ENCODE data around the gene GAN. TPM values are rescaled to one million over a fixed set of nuclear protein-coding genes. Genes with fewer than 3 reads are reported as not detected.

The GAN gene
- total RNA-seq, 1 experiment from 2014 or later = 22.0 TPM

DNA sequence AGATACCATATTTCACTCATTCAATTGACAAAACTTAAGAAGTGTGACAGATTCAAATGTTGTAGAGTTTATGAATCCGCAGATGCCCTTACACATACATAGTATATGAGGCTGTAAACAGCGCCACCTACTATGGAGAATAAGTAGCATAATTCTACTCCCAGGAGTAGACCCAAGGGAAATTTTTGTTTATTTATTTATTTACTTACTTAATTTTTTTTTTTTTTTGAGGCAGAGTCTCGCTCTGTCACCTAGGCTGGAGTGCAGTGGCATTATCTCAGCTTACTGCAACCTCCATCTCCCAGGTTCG is 35.5 kb downstream of the GAN start:
- BruUV-seq (replicated peaks) = no TSS peak
- CTCF ChIA-PET = interaction anchor here (0.7 kb wide), 1 partner anchor 320 kb away, joined by 3 read pairs; no protein-coding TSS in a partner anchor
- Mint-ChIP-seq H3K36me3 (ENCODE audit: insufficient read depth, unreplicated experiment) (peaks cover 4% of the 10 kb centered on the region), H3K9me3 (ENCODE audit: low read depth, unreplicated experiment) (peaks cover 9% of the 10 kb centered on the region), H3K4me1 (ENCODE audit: low read depth, unreplicated experiment) (no peaks in the 10 kb centered on the region), H3K27ac (ENCODE audit: unreplicated experiment) (no peak overlapping the region), H3K27me3 (ENCODE audit: unreplicated experiment) (no peaks in the 10 kb centered on the region), H3K4me3 (ENCODE audit: low read depth, unreplicated experiment) (no peak overlapping the region)
- TF ChIP-seq, protein P1, sequence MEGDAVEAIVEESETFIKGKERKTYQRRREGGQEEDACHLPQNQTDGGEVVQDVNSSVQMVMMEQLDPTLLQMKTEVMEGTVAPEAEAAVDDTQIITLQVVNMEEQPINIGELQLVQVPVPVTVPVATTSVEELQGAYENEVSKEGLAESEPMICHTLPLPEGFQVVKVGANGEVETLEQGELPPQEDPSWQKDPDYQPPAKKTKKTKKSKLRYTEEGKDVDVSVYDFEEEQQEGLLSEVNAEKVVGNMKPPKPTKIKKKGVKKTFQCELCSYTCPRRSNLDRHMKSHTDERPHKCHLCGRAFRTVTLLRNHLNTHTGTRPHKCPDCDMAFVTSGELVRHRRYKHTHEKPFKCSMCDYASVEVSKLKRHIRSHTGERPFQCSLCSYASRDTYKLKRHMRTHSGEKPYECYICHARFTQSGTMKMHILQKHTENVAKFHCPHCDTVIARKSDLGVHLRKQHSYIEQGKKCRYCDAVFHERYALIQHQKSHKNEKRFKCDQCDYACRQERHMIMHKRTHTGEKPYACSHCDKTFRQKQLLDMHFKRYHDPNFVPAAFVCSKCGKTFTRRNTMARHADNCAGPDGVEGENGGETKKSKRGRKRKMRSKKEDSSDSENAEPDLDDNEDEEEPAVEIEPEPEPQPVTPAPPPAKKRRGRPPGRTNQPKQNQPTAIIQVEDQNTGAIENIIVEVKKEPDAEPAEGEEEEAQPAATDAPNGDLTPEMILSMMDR (IDR thresholded peaks at IDR 0.05; ENCODE audit: unreplicated experiment) = no peak
- intact Hi-C loops (cut with micrococcal nuclease; ENCODE audit: unreplicated experiment) = no loop called here
- DNase-seq = no peak

DNA sequence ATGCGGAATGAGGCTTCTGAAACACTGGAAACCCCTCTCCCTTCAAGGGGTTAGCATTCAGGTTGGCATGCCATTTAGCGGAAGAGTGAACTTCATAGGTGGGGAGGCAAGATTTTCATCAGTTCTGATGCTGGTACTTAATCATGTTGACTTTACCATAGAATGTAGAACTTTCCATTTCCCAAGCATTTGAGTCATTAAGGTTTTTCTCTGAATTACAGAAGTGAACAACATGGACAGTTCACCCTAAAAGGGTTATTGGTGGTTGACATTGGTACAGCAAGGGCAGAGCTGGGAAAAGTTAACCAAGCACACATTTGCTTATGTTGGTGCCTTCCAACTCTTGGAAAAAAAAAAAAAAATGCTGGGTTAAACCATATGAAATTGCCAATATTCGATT is 39.1 kb downstream of the GAN start:
- Mint-ChIP-seq H3K4me3 (ENCODE audit: low read depth, unreplicated experiment) (no peak overlapping the region), H3K4me1 (ENCODE audit: low read depth, unreplicated experiment) (no peaks in the 10 kb centered on the region), H3K27me3 (ENCODE audit: unreplicated experiment) (no peaks in the 10 kb centered on the region), H3K27ac (ENCODE audit: unreplicated experiment) (no peak overlapping the region), H3K9me3 (ENCODE audit: low read depth, unreplicated experiment) (peaks cover 3% of the 10 kb centered on the region), H3K36me3 (ENCODE audit: insufficient read depth, unreplicated experiment) (peaks cover 6% of the 10 kb centered on the region)
- intact Hi-C loops (cut with micrococcal nuclease; ENCODE audit: unreplicated experiment) = no loop called here
- BruUV-seq (replicated peaks) = no TSS peak
- TF ChIP-seq, protein P1 (IDR thresholded peaks at IDR 0.05; ENCODE audit: unreplicated experiment) = no peak
- CTCF ChIA-PET = interaction anchor here (0.7 kb wide), 1 partner anchor 179 kb away, joined by 3 read pairs; no protein-coding TSS in a partner anchor
- no peak for DNase-seq

GRCh38 chr16:81357711-81358260 is 43.0 kb downstream of the GAN start:
- CTCF ChIA-PET = no interaction called here
- TF ChIP-seq, protein P1 (IDR thresholded peaks at IDR 0.05; ENCODE audit: unreplicated experiment) = no peak
- no peak overlapping the region for H3K27ac Mint-ChIP-seq (ENCODE audit: unreplicated experiment)
- no peaks in the 10 kb centered on the region for H3K4me1 Mint-ChIP-seq (ENCODE audit: low read depth, unreplicated experiment)
- DNase-seq = no peak
- no peak overlapping the region for H3K4me3 Mint-ChIP-seq (ENCODE audit: low read depth, unreplicated experiment)
- no TSS peak for BruUV-seq (replicated peaks)
- H3K27me3 Mint-ChIP-seq (ENCODE audit: unreplicated experiment) = no peaks in the 10 kb centered on the region
- peaks cover 11% of the 10 kb centered on the region for H3K36me3 Mint-ChIP-seq (ENCODE audit: insufficient read depth, unreplicated experiment)
- H3K9me3 Mint-ChIP-seq (ENCODE audit: low read depth, unreplicated experiment) = peaks cover 3% of the 10 kb centered on the region
- intact Hi-C loops (cut with micrococcal nuclease; ENCODE audit: unreplicated experiment) = no loop called here

DNA sequence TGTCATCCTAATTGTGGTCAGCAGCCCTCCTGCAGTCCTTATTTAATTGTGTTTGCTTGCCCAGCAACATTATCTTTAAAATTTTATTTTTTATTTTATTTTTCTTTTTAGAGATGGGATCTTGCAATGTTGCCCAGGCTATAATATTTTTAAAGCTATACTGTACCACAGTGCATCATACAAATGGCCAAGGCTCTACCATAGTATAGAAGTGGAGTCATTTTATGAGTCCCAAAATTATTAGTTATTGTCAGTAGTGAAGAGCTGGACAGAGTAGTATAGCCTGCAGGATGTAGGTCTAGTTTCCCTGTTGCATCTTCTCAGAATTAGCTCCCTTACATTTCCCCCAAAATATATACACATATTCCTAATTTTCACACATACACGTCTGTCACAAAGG is 44.1 kb downstream of the GAN start:
- Mint-ChIP-seq H3K27ac (ENCODE audit: unreplicated experiment) (no peak overlapping the region), H3K9me3 (ENCODE audit: low read depth, unreplicated experiment) (peaks cover 3% of the 10 kb centered on the region), H3K36me3 (ENCODE audit: insufficient read depth, unreplicated experiment) (peaks cover 11% of the 10 kb centered on the region), H3K4me1 (ENCODE audit: low read depth, unreplicated experiment) (no peaks in the 10 kb centered on the region), H3K4me3 (ENCODE audit: low read depth, unreplicated experiment) (no peak overlapping the region), H3K27me3 (ENCODE audit: unreplicated experiment) (no peaks in the 10 kb centered on the region)
- intact Hi-C loops (cut with micrococcal nuclease; ENCODE audit: unreplicated experiment) = no loop called here
- no TSS peak for BruUV-seq (replicated peaks)
- TF ChIP-seq, protein P1 (IDR thresholded peaks at IDR 0.05; ENCODE audit: unreplicated experiment) = no peak
- DNase-seq = no peak
- CTCF ChIA-PET = no interaction called here

Data from Calu3 (cell line).